Adipocyte (in vitro differentiated cells): ENCODE data around the gene NEK8.
"Not testable (repeated sequence)": the region's sequence is repeated elsewhere in the genome, so short reads cannot be mapped to it uniquely, and the experiment has no call there.

Experiments used
- DNase-seq: peaks from one replicate; pipeline ENCODE4 v3.0.0-alpha.2; 2015; ENCODE audit warnings: low read depth
- H3K27me3 ChIP-seq: replicated peaks from 2 replicates; pipeline ENCODE4 v1.7.0; 2013; ENCODE audit warnings: mild to moderate bottlenecking, low read length, moderate library complexity; ENCODE audit not compliant: control insufficient read depth, insufficient read depth
- H3K36me3 ChIP-seq: 2 replicates; pipeline ENCODE4 v1.7.0; 2013; ENCODE audit warnings: low read length, mild to moderate bottlenecking, moderate library complexity; ENCODE audit not compliant: control insufficient read depth, insufficient read depth, severe bottlenecking
- H3K4me1 ChIP-seq: 2 replicates; pipeline ENCODE4 v1.7.0; 2013; ENCODE audit warnings: mild to moderate bottlenecking, low read length, moderate library complexity; ENCODE audit not compliant: control insufficient read depth, insufficient read depth
- H3K4me3 ChIP-seq: 2 replicates; pipeline ENCODE4 v1.7.0; 2013; ENCODE audit warnings: mild to moderate bottlenecking, low read length, moderate library complexity
- H3K9ac ChIP-seq: 2 replicates; pipeline ENCODE4 v1.7.0; 2013; ENCODE audit warnings: mild to moderate bottlenecking, low read length, moderate library complexity
- H3K9me3 ChIP-seq: 2 replicates; pipeline ENCODE4 v1.7.0; 2013; ENCODE audit warnings: mild to moderate bottlenecking, low read length, moderate library complexity; ENCODE audit not compliant: control insufficient read depth

The NEK8 gene

GRCh38 chr17:28774206-28774605, 45.6 kb downstream of the NEK8 start:
- Histone ChIP-seq H3K4me1 (no peaks in the 10 kb centered on the region), H3K4me3 (no peak overlapping the region), H3K9ac (no peak overlapping the region), H3K9me3 (no peaks in the 10 kb centered on the region), H3K36me3 (peaks cover 4% of the 10 kb centered on the region), H3K27me3 (no peaks in the 10 kb centered on the region)
- DNase-seq = no peak

GRCh38 chr17:28777178-28777577, 48.6 kb downstream of the NEK8 start:
- H3K9ac ChIP-seq = no peak overlapping the region
- no peaks in the 10 kb centered on the region for H3K9me3 ChIP-seq
- no peaks in the 10 kb centered on the region for H3K27me3 ChIP-seq
- no peaks in the 10 kb centered on the region for H3K4me1 ChIP-seq
- DNase-seq = no peak
- peaks cover 13% of the 10 kb centered on the region for H3K36me3 ChIP-seq
- no peak overlapping the region for H3K4me3 ChIP-seq

- H3K4me3 ChIP-seq, DNase-seq, H3K9ac ChIP-seq, H3K9me3 ChIP-seq, H3K36me3 ChIP-seq, H3K27me3 ChIP-seq, H3K4me1 ChIP-seq: not testable (repeated sequence)
These were observed 51.0 kb downstream of the NEK8 start for GRCh38 chr17:28779601-28780000.

- Histone ChIP-seq H3K4me1 (no peaks in the 10 kb centered on the region), H3K9ac (no peak overlapping the region), H3K4me3 (no peak overlapping the region), H3K9me3 (no peaks in the 10 kb centered on the region), H3K27me3 (no peaks in the 10 kb centered on the region), H3K36me3 (peaks cover 11% of the 10 kb centered on the region)
- no peak for DNase-seq
These were observed 54.6 kb downstream of the NEK8 start for GRCh38 chr17:28783161-28783560.

GRCh38 chr17:28788100-28788499, 59.5 kb downstream of the NEK8 start:
- no peak overlapping the region for H3K4me3 ChIP-seq
- H3K4me1 ChIP-seq = peaks cover 6% of the 10 kb centered on the region
- DNase-seq = no peak
- no peaks in the 10 kb centered on the region for H3K9me3 ChIP-seq
- H3K27me3 ChIP-seq = no peaks in the 10 kb centered on the region
- H3K36me3 ChIP-seq = peaks cover 2% of the 10 kb centered on the region
- H3K9ac ChIP-seq = no peak overlapping the region
